Activated CD4-positive, alpha-beta T cell treated with anti-CD3 and anti-CD28 coated beads for 48 hours (primary cell): ENCODE data around the gene C4orf36.
"Not testable (repeated sequence)": the region's sequence is repeated elsewhere in the genome, so short reads cannot be mapped to it uniquely, and the experiment has no call there.

Experiments
- DNase-seq: peaks from one replicate; pipeline ENCODE4 v3.0.0-alpha.2; 2020

Gene C4orf36

GRCh38 chr4:86916392-86916791, 24.2 kb upstream of the C4orf36 start:
- no peak for DNase-seq

- no peak for DNase-seq
Observed at GRCh38 chr4:86910820-86911684, 18.8 kb upstream of the C4orf36 start.

DNA sequence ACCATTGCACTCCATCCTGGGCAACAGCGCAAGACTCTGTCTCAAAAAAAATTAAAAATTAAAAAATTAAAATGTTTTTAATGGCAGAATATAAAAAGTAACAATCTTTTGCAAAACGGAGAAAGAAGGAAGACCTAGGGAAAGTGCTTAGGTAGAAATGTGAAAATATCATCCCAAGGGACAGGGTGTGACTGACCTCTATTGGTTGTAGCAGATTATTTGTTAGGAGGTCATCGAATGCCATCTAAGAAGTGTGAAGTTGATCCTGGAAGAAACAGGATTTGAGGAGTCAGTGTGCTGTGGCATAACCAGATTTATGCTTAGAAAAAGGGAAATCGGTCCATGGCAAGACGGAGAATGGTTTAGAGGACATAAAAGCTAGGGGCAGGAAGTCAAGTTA, 18.1 kb upstream of the C4orf36 start:
- no peak for DNase-seq

DNA sequence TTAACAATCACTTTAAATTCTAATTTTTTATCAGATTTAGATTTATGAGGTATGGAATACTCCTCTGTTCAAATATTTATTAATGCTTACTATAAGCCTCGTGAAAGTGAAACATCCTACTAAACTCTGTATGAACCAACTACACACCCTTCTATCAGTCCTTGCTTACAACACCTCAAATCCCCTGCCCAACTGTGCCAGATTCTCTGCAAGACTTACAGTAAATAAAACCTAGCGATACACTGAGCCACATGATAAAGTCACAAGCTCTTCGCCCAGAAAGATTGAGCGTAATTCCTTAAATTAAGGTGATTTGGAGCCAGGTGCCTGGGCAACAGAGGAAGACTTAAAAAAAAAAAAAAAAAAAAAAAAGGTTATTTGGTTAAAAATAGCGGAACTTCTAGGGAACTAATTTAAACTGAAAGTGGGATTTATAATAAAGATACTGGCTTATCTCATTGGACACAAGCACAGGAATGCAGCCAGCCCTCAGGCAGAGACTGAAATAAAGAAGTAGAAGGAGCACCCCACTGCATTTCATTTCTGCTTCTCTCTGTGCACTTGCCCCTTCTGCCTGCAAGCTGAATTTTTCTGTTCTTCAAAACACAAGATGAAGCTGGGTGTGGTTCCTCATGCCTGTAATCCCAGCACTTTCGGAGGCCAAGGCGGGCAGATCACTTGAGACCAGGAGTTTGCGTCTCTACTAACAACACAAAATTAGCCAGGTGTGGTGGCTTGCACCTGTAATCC, 17.5 kb upstream of the C4orf36 start:
- DNase-seq: no peak

DNA sequence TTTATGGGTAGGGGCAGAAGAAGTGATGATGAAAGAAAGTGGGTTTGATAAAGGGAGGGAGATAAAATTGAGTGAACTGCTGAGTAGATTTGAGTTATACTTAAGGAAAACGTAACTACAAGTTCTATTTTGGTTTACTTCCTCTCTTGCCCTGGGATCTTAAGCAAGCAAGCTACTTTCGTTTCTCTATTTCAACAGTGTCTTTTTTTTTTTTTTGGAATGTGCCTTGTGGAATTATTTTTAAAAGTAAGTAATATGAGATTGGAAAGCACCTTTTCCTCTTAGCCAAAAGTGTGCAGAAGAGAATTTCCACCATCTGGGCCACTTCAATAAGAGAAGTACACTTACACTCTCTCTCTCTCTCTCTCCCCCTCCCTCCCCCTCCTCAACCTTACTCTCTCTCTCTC, 16.0 kb upstream of the C4orf36 start:
- no peak for DNase-seq

DNA sequence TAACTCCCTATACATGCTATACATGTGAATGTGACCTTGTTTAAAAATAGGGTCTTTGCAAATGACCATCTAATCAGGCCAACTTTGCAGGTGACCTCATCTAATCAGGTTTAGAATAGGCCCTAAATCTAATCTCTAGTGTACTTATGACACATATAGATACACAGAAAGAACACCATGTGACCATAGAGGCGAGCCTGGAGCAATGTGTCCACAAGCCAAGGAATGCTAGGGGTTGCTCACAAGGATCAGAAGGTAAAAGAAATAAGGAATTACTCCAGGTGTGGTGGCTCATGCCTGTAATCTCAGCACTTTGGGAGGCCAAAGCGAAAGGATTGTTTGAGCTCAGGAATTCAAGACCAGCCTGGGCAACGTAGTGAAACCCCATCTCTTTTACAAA, 9.6 kb upstream of the C4orf36 start:
- DNase-seq: no peak

DNA sequence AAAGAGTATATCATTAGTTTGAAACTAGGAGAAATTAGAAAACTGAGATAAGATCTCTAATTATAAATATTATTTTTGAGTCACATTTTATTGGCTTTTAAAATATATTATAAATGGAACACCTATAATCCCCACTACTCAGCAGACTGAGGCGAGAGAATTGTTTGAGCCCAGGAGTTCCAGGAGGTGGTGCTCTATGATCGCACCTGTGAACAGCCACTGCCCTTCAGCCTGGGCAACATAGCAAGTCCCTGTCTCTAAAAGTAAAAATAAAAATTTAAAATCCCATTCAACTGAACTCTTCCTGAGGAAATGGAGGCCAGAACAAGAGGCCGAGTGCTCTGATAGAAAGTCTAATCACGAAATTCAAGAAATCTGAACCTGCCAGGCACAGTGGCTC, 6.3 kb upstream of the C4orf36 start:
- no peak for DNase-seq

DNA sequence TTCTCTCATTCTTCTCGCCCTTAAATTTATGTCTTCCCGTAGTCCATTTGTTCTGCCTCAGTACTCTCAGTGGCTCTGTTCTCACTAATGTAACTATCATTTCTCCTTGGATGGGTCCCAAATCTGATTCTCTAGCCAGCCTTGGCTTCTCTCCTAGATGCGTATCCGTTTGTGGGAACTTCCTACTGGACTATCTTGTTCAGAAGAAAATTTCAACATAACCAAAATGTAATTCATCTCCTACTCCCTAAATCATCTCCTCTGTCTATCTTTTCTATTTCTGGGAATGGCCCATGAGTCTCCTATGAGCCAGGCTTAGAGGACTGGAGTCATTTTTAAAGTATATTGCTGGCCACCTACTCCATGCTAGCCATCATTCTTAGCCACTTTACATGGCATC, 4.4 kb upstream of the C4orf36 start:
- DNase-seq: no peak

- DNase-seq: no peak
Observed at GRCh38 chr4:86895692-86896488, 3.7 kb upstream of the C4orf36 start.

DNA sequence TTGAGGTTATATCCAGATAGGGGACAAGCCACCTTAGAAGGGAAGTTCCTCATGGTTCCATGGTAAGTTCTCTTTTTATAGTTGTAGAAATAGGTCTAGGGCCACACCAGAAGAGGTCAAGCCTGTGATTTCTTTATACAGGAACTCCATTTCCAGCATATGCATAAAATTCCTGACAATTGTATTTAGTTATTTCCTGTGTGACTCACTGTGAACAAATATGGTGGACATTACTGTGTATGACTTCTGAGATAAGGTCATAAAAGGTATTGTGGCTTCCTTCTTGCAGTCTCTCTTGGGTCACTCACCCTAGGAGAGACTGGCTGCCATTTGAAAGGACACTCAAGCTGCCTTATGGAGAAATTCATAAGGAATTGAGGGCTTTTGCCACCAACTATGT, 2.2 kb upstream of the C4orf36 start:
- no peak for DNase-seq

GRCh38 chr4:86893136-86893535, 914 bp upstream of the C4orf36 start:
- no peak for DNase-seq

DNA sequence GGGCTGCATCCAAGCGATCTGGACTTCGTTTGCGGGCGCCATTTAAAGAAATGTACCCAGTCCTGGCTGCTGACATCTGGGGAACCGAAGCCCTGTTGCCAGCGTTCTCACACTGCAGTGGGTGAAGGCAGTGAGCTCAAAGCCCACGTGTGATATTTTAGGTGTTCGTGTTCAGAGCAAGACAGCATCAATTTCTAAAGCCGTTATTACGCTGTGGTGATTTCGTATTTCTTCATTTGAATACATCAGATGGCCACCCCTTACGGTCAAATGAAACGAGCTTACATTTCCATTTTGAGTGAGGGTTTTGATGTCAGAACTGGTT, 376 bp upstream of the C4orf36 start:
- no peak for DNase-seq

DNA sequence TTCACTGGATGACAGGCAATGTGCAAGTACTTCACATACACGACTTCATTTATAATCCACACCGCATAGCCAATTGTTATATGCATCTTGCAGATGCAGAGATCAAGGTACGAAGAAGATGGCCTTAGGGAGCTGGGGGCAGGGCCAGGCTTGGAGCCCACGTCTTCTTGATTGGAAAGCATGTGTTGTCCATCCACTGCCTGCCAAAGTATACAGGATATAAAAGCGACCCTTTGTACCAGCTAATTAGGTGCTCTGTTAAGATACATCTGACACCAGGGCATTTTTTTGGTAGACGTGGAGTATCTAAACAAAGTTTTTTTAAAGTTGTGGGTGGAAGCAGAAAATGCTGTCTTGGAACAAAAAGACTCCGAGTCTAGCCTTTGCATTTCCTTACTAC, 1.4 kb downstream of the C4orf36 start:
- DNase-seq: no peak

DNA sequence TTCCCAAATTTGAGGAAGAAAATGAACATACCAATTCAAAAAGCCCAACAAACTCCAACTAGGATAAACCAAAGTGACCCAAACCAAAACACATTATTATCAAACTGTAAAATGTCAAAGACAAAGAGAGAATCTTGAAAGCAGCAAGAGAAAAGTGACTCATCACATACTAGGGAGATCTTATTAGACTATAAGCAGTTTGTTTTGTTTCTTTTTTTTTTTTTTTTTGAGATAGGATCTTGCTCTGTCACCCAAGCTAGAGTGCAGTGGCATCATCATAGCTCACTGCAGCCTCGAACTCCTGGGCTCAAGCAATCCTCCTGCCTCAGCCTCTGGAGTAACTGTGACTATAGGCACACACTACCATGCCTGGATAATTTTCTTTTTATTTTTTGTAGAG, 12.6 kb downstream of the C4orf36 start:
- no peak for DNase-seq

DNA sequence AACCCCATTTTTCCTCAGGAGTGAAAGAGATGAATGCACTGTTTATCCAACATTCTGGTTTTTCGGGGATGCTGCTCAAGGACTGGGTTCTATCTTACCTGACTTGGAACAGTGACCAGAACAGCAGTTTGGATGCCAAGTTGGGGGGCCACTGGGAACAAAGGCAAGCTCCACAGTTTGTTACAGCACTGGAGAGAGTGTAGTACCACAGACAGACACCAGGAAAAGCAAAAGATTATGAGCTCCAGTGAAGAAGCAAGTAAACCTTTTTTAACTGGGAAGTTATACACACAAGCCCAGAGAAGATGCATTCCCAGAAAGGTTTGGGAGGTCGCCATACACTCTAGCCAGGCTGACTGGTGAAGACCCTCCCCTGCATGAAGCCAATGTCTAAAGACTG, 13.6 kb downstream of the C4orf36 start:
- DNase-seq: no peak

- no peak for DNase-seq
Observed at GRCh38 chr4:86876894-86877685, 15.1 kb downstream of the C4orf36 start.

DNA sequence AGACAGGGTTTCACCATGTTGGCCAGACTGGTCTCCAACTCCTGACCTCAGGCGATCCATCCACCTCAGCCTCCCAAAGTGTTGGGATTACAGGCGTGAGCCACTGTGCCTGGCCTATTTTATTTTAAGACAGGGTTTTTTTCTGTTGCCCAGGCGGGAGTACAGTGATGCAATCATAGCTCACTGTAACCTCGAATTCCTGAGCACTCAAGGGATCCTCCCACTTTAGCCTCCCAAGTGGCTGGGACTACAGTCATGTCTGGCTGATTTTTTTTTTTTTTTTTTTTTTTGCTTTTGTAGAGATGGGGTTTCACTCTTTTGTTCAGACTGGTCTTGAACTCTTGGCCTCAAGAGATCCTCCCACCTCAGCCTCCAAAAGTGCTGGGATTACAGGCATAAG, 16.8 kb downstream of the C4orf36 start:
- DNase-seq: not testable (repeated sequence)

DNA sequence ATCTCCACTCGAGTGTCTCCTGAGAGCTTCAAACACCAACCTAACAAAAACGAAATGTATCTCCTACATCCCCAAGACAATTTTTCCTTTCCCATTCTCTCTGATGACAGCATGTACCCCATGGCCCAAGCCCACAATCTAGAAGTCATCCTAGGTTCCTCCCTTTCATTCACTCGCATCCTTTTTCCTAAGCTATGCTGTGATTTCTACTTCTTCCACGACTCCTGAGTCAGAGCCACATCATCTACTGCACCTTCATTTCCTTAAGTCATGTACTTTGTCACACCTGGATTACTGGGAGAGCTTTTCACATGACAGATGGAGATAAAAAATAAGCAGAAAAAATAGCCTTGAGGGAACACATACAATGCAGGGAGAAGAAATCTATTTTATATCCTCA, 20.1 kb downstream of the C4orf36 start:
- DNase-seq: no peak

- DNase-seq: no peak
Observed at GRCh38 chr4:86870442-86871069, 21.7 kb downstream of the C4orf36 start.

GRCh38 chr4:86857341-86858052, 34.7 kb downstream of the C4orf36 start:
- no peak for DNase-seq

DNA sequence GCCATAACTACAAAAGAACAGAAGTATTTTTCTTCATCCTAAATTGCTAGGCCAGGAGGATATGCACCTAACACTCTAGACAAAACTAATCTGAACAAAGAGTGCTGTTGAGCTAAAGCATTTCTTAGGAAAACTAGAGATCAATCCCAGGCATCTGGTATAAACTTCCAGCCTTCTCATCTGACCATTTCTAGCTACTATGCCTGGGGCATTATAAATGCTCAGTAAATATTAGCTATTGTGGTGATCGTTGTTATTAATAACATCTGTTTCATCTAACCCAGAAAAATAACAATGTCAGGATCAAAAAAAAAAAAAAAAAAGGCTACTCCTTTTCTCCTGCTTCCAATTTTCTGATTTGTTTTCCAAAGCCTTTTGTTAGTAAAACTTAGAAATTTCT, 35.3 kb downstream of the C4orf36 start:
- DNase-seq: no peak

DNA sequence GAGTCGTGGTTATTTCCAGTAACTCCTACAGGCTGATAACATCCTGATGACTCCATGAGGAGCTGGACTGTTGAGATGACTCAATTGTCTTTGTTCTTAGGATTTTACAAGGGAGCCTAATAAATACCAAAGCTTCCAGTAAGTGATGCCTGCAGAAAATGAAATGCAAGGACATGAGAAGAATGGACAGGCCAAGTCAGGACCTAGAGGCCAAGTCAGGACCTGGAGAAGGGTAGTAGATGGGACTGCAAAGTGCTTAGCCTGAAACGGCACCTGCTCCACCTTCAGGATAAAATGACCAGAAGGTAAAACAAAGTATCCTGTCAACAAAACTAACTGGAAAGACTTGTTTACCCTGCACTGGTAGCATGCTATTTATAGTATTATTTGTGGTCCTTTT, 36.6 kb downstream of the C4orf36 start:
- no peak for DNase-seq
